GM23338 (cell line): ENCODE measurements around the gene NEK10. TPM values are rescaled to one million over a fixed set of nuclear protein-coding genes. Genes with fewer than 3 reads are reported as not detected.

Experiments used
- ATAC-seq: fragments of 200-7000 bp; cut with Tn5 transposase; 3 replicates; pipeline ENCODE4 v1.9.1; 2020
- DNase-seq: peaks from one replicate; pipeline ENCODE4 v3.0.0-alpha.2; 2015; ENCODE audit warnings: low spot score
- H2AFZ ChIP-seq: fragments of 200-600 bp; sonication (generic); 2 replicates; pipeline ENCODE4 v1.8.0; 2016; ENCODE audit warnings: antibody characterized with exemption, mild to moderate bottlenecking, moderate library complexity
- H3F3A ChIP-seq: fragments of 200-600 bp; sonication (generic); replicated peaks from 2 replicates; pipeline ENCODE4 v1.8.0; 2017; ENCODE audit warnings: antibody characterized with exemption, mixed run types, low read depth
- H3K27ac ChIP-seq: fragments of 200-600 bp; sonication (generic); 2 replicates; pipeline ENCODE4 v1.6.1; 2016; ENCODE audit warnings: low read depth
- H3K27me3 ChIP-seq: fragments of 200-600 bp; sonication (generic); 2 replicates; pipeline ENCODE4 v1.8.0; 2016; ENCODE audit warnings: mild to moderate bottlenecking, mixed run types, moderate library complexity; ENCODE audit not compliant: insufficient read depth
- H3K36me3 ChIP-seq: fragments of 200-600 bp; sonication (generic); 2 replicates; pipeline ENCODE4 v1.8.0; 2016; ENCODE audit warnings: mild to moderate bottlenecking; ENCODE audit not compliant: insufficient read depth
- H3K4me1 ChIP-seq: fragments of 200-600 bp; sonication (generic); 2 replicates; pipeline ENCODE4 v1.8.0; 2016; ENCODE audit warnings: mild to moderate bottlenecking, moderate library complexity; ENCODE audit not compliant: insufficient read depth
- H3K4me2 ChIP-seq: fragments of 200-600 bp; sonication (generic); 2 replicates; pipeline ENCODE4 v1.7.1; 2017; ENCODE audit warnings: mixed run types
- H3K4me3 ChIP-seq: fragments of 200-600 bp; sonication (generic); 2 replicates; pipeline ENCODE4 v1.6.1; 2016; ENCODE audit warnings: mixed run types
- H3K79me2 ChIP-seq: fragments of 200-600 bp; sonication (generic); replicated peaks from 2 replicates; pipeline ENCODE4 v1.8.0; 2017; ENCODE audit warnings: mild to moderate bottlenecking; ENCODE audit not compliant: insufficient read depth
- H3K9me2 ChIP-seq: fragments of 200-600 bp; sonication (generic); 2 replicates; pipeline ENCODE4 v1.8.0; 2017; ENCODE audit not compliant: insufficient read depth
- H4K20me1 ChIP-seq: fragments of 200-600 bp; sonication (generic); replicated peaks from 2 replicates; pipeline ENCODE4 v1.8.0; 2017; ENCODE audit warnings: mild to moderate bottlenecking; ENCODE audit not compliant: insufficient read depth
- H3K27ac Mint-ChIP-seq: 2 replicates; pipeline ENCODE4 v1.8.0; 2020; ENCODE audit warnings: inconsistent platforms, mild to moderate bottlenecking, moderate library complexity, mixed read lengths
- H3K27me3 Mint-ChIP-seq: 3 replicates; pipeline ENCODE4 v1.8.0; 2022; ENCODE audit warnings: low read depth, mild to moderate bottlenecking, moderate library complexity, mixed read lengths, inconsistent platforms; ENCODE audit not compliant: insufficient read depth, poor library complexity
- H3K36me3 Mint-ChIP-seq: 3 replicates; pipeline ENCODE4 v1.8.0; 2021; ENCODE audit warnings: low read depth, mild to moderate bottlenecking, inconsistent platforms, moderate library complexity, mixed read lengths
- H3K4me1 Mint-ChIP-seq: 3 replicates; pipeline ENCODE4 v1.8.0; 2020; ENCODE audit warnings: mild to moderate bottlenecking, inconsistent platforms, mixed read lengths
- H3K4me3 Mint-ChIP-seq: 3 replicates; pipeline ENCODE4 v1.8.0; 2021; ENCODE audit warnings: moderate library complexity, mild to moderate bottlenecking, inconsistent platforms, mixed read lengths
- H3K9me3 Mint-ChIP-seq: 3 replicates; pipeline ENCODE4 v1.8.0; 2020; ENCODE audit warnings: moderate library complexity, mild to moderate bottlenecking, inconsistent platforms, mixed read lengths
- CTCF ChIP-seq, 2 experiments: fragments of 200-600 bp in 1 of 2; sonication (generic) in 1 of 2; conservative IDR thresholded peaks; 2 replicates each; pipeline versions ENCODE4 v1.5.1 to v1.6.1; 2016 to 2017; ENCODE audit warnings: antibody characterized with exemption in 2 of 2, low read depth in 2 of 2, mild to moderate bottlenecking in 2 of 2, moderate library complexity in 1 of 2
- ETS1 ChIP-seq: IDR thresholded peaks from 2 replicates; pipeline ENCODE4 v1.6.1; 2016; ENCODE audit warnings: antibody characterized with exemption
- EZH2phosphoT487 ChIP-seq: fragments of 200-600 bp; sonication (generic); IDR thresholded peaks from one replicate; pipeline ENCODE4 v1.8.1; 2018; ENCODE audit warnings: antibody characterized with exemption; ENCODE audit not compliant: unreplicated experiment
- JUNB ChIP-seq: IDR thresholded peaks from one replicate; pipeline ENCODE4 v1.6.1; 2016; ENCODE audit warnings: antibody characterized with exemption; ENCODE audit not compliant: unreplicated experiment
- NANOG ChIP-seq: IDR thresholded peaks from 2 replicates; pipeline ENCODE4 v1.6.1; 2016; ENCODE audit warnings: antibody characterized with exemption, borderline replicate concordance
- POLR2AphosphoS5 ChIP-seq: IDR thresholded peaks from 2 replicates; pipeline ENCODE4 v1.6.1; 2016; ENCODE audit warnings: antibody characterized with exemption, low read depth
- REST ChIP-seq: IDR thresholded peaks from one replicate; pipeline ENCODE4 v1.6.1; 2018; ENCODE audit warnings: antibody characterized with exemption; ENCODE audit not compliant: unreplicated experiment
- STAT1 ChIP-seq: IDR thresholded peaks from one replicate; pipeline ENCODE4 v1.6.1; 2016; ENCODE audit warnings: antibody characterized with exemption; ENCODE audit not compliant: unreplicated experiment
- polyA plus RNA-seq: library from polyadenylated mRNA; unstranded; fragments of >200 nt; fragmentation: Nextera tagmentation; extraction: Ambion mirVana; gene quantifications from 2 replicates; pipeline ENCODE4 v1.2.1, GENCODE V29; 2016
- total RNA-seq: library from RNA; depleted of rRNA; stranded (reverse); fragments of >200 nt; shearing (Covaris generic); gene quantifications from 2 replicates; pipeline ENCODE4 v1.2.3, GENCODE V29; 2014

The NEK10 gene
- total and polyA plus RNA-seq, 2 experiments from 2014 or later = 0.55 to 2.0 TPM

- H3K36me3 Mint-ChIP-seq = no peaks in the 10 kb centered on the region
- no peaks in the 10 kb centered on the region for H3K4me1 Mint-ChIP-seq
- H3K4me3 Mint-ChIP-seq = no peak overlapping the region
- Histone ChIP-seq H3K4me2 (no peak overlapping the region), H4K20me1 (no peaks in the 10 kb centered on the region), H3K36me3 (no peaks in the 10 kb centered on the region), H3F3A (no peaks in the 10 kb centered on the region), H2AFZ (no peak overlapping the region), H3K79me2 (no peaks in the 10 kb centered on the region), H3K4me3 (no peak overlapping the region), H3K27ac (no peak overlapping the region), H3K27me3 (no peaks in the 10 kb centered on the region), H3K4me1 (no peaks in the 10 kb centered on the region), H3K9me2 (no peaks in the 10 kb centered on the region)
- no peaks in the 10 kb centered on the region for H3K27me3 Mint-ChIP-seq
- TF ChIP-seq EZH2phosphoT487 (no peak), CTCF (conservative IDR thresholded peaks at IDR 0.05; ENCODE audit: low read depth in 2 of 2) (peak; percentile 61 to 79), STAT1 (no peak), ETS1 (no peak), REST (no peak), POLR2AphosphoS5 (no peak), NANOG (no peak)
- H3K27ac Mint-ChIP-seq = no peak overlapping the region
- ATAC-seq (peak; percentile 98), DNase-seq (peak; percentile 78)
- H3K9me3 Mint-ChIP-seq = peaks cover 4% of the 10 kb centered on the region; the same call in 2 of the 3 replicates
Observed at GRCh38 chr3:27253831-27254230, 115.4 kb downstream of the NEK10 start.

GRCh38 chr3:27253391-27253790 is 115.8 kb downstream of the NEK10 start:
- no peak for DNase-seq
- Histone ChIP-seq H3K79me2 (no peaks in the 10 kb centered on the region), H3F3A (no peaks in the 10 kb centered on the region), H3K27me3 (no peaks in the 10 kb centered on the region), H3K4me2 (no peak overlapping the region), H3K4me1 (no peaks in the 10 kb centered on the region), H3K9me2 (no peaks in the 10 kb centered on the region), H3K4me3 (no peak overlapping the region), H3K36me3 (no peaks in the 10 kb centered on the region), H3K27ac (no peak overlapping the region), H4K20me1 (no peaks in the 10 kb centered on the region), H2AFZ (no peak overlapping the region)
- no peak for ATAC-seq
- Mint-ChIP-seq H3K4me1 (no peaks in the 10 kb centered on the region), H3K4me3 (no peak overlapping the region), H3K36me3 (no peaks in the 10 kb centered on the region), H3K27me3 (no peaks in the 10 kb centered on the region), H3K9me3 (0 out of 3 replicates have a peak, but pooled peaks cover 2% of the 10 kb centered on the region), H3K27ac (no peak overlapping the region)
- TF ChIP-seq CTCF (conservative IDR thresholded peaks at IDR 0.05; ENCODE audit: low read depth in 2 of 2) = no peak
- no peak for TF ChIP-seq JUNB
- no peak for TF ChIP-seq POLR2AphosphoS5
- no peak for TF ChIP-seq EZH2phosphoT487
